ENCODE measurements around the gene DRC3.

The DRC3 gene

GRCh38 chr17:17935321-17936271 lies 37.1 kb upstream of the DRC3 start:
- Histone ChIP-seq H2AFZ (ENCODE audit: low read length) (no peak overlapping the region), H3K79me2 (ENCODE audit: low read length) (peaks cover 27% of the 10 kb centered on the region), H3K9me2 (replicated peaks; ENCODE audit: insufficient read depth, low read length) (no peaks in the 10 kb centered on the region), H3F3A (ENCODE audit: insufficient read depth, low read length) (peaks cover 9% of the 10 kb centered on the region), H3K9me3 (replicated peaks; ENCODE audit: insufficient read depth, low read length) (no peaks in the 10 kb centered on the region), H3K4me3 (ENCODE audit: low read length) (no peak overlapping the region), H3K27me3 (replicated peaks; ENCODE audit: insufficient read depth, low read length) (no peaks in the 10 kb centered on the region), H3K4me2 (ENCODE audit: low read depth, low read length) (no peak overlapping the region), H3K36me3 (replicated peaks; ENCODE audit: insufficient read depth, low read length) (no peaks in the 10 kb centered on the region), H3K27ac (ENCODE audit: low read length) (no peak overlapping the region), H4K20me1 (ENCODE audit: insufficient read depth, low read length) (peaks cover 14% of the 10 kb centered on the region), H3K4me1 (ENCODE audit: low read length) (peaks cover 19% of the 10 kb centered on the region), H3K9ac (ENCODE audit: low read length) (no peak overlapping the region)
- TF ChIP-seq EZH2 (optimal IDR thresholded peaks at IDR 0.05; ENCODE audit: low read depth, low read length) (no peak), CTCF (IDR thresholded peaks at IDR 0.05; ENCODE audit: low read length) (no peak), EZH2phosphoT487 (IDR thresholded peaks at IDR 0.05; ENCODE audit: low read length) (no peak)
- DNase-seq: no peak

DNA sequence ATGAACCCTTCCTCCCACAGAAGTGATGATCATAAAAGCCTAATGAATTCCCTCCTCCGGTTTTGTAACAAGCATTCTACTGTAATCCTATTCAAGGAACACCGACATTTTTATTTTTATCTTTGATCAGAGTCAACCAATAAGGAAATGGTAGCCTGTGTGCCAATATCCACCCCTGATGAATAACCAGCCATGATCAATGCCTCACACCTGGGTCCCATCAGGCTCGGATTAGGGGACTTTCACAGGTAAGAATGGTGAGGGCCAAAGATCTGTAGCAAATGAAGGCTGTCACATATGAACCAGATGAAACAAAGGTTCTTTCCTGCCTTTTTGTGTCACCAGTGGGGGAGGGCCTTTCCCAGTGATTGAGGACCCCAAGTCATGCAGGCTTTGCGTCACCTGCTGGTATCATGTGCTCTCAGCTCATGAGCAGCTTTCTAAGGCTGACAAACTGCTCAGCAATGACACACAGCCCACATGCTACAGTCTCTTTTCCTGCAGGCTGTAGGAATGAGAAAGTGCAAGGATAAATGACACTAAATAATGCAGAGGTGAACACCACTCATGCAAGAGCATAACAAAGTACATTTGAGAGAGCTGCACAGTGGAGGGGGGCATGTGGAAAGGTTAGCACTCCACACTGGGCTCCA lies 35.3 kb upstream of the DRC3 start:
- Histone ChIP-seq H3K4me3 (ENCODE audit: low read length) (no peak overlapping the region), H3K79me2 (ENCODE audit: low read length) (peaks cover 35% of the 10 kb centered on the region), H3K4me2 (ENCODE audit: low read depth, low read length) (no peak overlapping the region), H2AFZ (ENCODE audit: low read length) (no peak overlapping the region), H3K27ac (ENCODE audit: low read length) (no peak overlapping the region), H3F3A (ENCODE audit: insufficient read depth, low read length) (peaks cover 9% of the 10 kb centered on the region), H3K4me1 (ENCODE audit: low read length) (peaks cover 19% of the 10 kb centered on the region), H3K9me2 (replicated peaks; ENCODE audit: insufficient read depth, low read length) (no peaks in the 10 kb centered on the region), H4K20me1 (ENCODE audit: insufficient read depth, low read length) (peaks cover 14% of the 10 kb centered on the region), H3K9me3 (replicated peaks; ENCODE audit: insufficient read depth, low read length) (no peaks in the 10 kb centered on the region), H3K9ac (ENCODE audit: low read length) (no peak overlapping the region), H3K27me3 (replicated peaks; ENCODE audit: insufficient read depth, low read length) (no peaks in the 10 kb centered on the region), H3K36me3 (replicated peaks; ENCODE audit: insufficient read depth, low read length) (no peaks in the 10 kb centered on the region)
- DNase-seq: no peak
- TF ChIP-seq CTCF (IDR thresholded peaks at IDR 0.05; ENCODE audit: low read length) (no peak), EZH2phosphoT487 (IDR thresholded peaks at IDR 0.05; ENCODE audit: low read length) (no peak)

DNA sequence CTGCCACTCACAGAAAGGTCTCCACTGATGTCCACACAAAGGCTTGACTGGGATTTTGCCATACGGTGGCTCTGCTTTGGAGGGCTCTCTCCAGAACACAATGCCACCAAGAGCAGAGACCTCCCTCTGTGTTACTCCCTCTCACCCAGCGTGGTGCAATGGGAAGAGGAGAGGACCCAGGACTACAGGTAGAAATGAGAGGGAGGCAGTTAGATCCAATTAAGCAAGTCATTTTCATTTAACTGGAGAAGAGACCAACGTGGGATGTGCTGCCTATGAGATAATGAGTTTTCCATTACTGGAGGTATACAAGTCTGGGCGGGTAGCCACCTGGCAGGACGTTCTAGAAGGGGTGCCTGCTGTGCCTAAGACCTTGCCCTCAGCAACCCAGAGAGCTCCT lies 34.7 kb upstream of the DRC3 start:
- Histone ChIP-seq H3F3A (ENCODE audit: insufficient read depth, low read length) (peaks cover 9% of the 10 kb centered on the region), H3K9me2 (replicated peaks; ENCODE audit: insufficient read depth, low read length) (no peaks in the 10 kb centered on the region), H3K9me3 (replicated peaks; ENCODE audit: insufficient read depth, low read length) (no peaks in the 10 kb centered on the region), H3K4me1 (ENCODE audit: low read length) (peaks cover 19% of the 10 kb centered on the region), H3K27me3 (replicated peaks; ENCODE audit: insufficient read depth, low read length) (no peaks in the 10 kb centered on the region), H3K9ac (ENCODE audit: low read length) (no peak overlapping the region), H3K4me2 (ENCODE audit: low read depth, low read length) (no peak overlapping the region), H3K27ac (ENCODE audit: low read length) (no peak overlapping the region), H3K4me3 (ENCODE audit: low read length) (no peak overlapping the region), H3K36me3 (replicated peaks; ENCODE audit: insufficient read depth, low read length) (no peaks in the 10 kb centered on the region), H4K20me1 (ENCODE audit: insufficient read depth, low read length) (peaks cover 14% of the 10 kb centered on the region), H3K79me2 (ENCODE audit: low read length) (peaks cover 35% of the 10 kb centered on the region), H2AFZ (ENCODE audit: low read length) (no peak overlapping the region)
- no peak for DNase-seq
- no peak for TF ChIP-seq CTCF (IDR thresholded peaks at IDR 0.05; ENCODE audit: low read length)
- TF ChIP-seq EZH2 (optimal IDR thresholded peaks at IDR 0.05; ENCODE audit: low read depth, low read length): no peak
- no peak for TF ChIP-seq EZH2phosphoT487 (IDR thresholded peaks at IDR 0.05; ENCODE audit: low read length)
